Measurements from ENCODE around the gene MRPS6.
A peak's percentile ranks its signal among the peaks of the same experiment; 100 is the strongest.

Gene MRPS6

DNA sequence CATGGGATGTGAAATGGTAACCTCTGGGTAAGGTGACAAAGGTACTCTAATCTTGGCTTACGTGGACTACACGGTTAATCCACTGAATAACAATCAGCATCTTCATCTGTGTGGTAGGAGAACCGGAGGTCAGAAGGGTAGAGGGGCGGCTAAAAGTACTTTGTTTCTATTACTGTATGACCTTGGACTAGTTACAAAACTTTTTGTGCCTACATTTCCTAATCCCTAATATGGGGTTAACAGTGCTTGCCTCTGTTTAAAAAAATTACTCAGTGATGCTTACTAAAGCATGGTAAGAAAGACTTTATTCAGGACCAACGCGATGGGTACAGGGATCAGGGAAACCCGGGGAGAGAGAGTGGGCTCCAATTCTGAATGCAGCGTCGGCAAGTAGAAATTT lies 1.7 kb upstream of the MRPS6 start:
- DNase-seq (ENCODE audit: low read depth) = no peak

DNA sequence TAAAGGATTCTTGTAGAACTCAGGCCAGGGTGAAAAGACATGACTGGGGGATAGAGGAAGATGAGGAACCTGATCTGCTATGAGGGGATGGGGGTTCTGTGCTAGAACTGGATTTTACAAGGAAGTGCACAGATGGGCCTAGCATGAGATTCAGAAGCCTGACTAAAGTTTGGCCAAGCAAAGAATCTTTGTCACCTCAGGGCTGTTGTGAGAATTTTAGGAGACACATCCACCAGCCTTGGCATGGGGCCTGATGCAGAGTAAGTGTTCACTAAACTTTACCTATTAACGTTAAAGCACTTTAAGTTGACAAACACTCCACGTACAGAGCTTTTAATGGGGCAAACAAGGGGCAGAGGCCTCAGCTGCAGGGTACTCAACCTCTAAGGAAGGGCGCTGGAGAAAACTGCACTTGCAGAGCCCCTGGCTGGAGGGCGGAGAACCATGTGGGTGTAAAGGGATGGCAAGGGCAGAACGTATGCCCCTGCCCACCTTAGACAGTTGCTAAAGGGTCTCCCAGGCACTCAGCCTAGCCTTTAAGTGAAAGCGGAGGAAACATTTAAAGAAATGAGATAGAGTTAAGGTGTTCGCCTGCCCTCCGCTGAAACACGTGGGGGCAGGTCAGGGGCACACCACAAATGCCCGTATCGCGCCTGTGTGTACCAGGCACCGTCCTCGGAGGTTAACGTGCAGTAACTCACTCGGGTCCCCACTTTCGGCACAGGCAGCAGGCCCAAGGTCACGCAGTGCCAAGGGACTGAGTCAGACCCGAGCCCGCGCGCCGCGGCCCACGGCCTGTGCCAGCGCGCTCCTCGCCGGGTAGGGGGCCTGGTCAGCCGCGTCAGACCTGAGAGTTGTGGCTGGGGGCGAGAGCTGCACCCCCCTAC lies 990 bp upstream of the MRPS6 start:
- DNase-seq (ENCODE audit: low read depth) = peak; percentile 32

DNA sequence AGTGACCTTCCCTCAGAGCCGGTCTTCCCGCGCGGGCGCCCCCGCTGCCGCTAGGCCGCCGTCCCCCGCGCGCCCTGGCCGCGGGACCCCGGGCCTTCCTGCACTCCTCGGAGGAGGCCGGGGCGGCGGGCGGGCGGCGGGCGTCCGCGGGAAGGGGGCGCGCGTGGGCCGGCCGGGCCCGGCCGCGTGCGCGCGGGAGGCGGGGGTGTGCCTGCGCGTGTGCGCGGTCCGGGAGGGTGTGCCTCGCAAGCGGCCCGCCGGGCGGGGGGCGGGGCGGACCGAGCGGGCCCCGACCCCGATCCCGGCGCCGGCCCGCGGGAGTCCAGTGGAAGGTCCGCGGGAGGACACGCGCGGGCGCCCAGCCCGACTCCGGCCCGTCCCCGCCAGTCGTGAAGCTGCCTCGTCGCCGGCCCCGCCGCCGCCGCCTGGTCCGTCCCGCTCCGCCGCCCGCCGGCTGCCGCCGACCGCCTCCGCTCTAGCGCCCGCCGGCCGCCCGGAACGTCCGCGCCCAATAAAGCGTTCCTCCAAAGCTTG lies 438 bp downstream of the MRPS6 start:
- peak; percentile 36 for DNase-seq (ENCODE audit: low read depth)

DNA sequence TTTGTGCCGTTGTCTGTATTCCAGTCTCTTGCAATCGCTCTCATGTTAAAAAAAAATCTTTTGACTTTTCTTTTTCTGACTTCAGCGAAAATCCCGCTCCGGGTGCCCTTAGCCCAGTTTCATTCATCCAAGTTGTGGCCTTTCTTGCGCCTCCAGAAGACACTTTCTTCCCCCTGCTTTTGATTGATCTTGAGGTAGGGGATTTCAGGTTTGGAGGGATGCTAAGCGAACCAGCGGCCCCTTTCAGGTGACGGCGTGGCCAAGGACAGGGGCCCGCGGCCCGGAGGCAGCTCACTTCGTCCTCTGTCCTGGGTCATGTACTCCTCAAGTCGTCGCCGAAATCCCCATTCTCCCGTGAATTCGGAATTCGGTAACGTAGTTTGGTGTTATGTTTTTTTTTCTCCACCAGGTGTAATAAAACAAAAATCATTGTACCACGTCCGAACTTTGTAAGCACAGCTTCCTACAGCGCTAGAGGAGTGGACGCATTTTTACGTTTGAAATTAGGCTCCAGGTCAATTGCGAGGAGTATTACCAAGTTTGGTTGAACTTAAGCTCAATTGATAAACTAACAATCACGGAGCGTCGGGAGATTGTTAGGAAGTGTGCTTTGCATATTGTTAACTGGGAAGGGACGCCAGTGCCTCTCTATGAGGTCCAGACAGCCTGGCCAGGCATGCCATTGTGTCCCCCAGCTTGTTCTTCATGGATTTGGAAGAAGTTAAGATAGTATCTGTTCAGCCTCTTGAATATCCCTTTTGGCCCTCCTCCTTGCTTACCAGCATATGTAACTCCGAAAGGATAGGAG lies 1.1 kb downstream of the MRPS6 start:
- peak; percentile 9 for DNase-seq (ENCODE audit: low read depth)

DNA sequence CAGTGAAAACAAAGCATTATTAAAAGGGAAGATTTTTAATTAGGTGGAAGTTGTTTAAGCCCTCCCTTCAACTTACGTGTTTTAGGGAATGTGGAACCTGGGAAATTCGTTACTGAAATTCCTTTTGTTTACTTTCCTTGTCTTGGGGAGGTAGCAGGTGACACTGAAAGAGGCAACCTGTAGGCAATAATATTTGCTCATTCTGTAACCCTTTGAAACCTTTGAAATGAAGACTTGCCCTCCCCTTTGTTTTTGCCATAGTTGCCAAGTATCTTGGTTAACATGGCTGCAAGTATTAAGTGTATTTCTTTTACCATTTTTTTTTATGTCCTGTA lies 1.7 kb downstream of the MRPS6 start:
- DNase-seq (ENCODE audit: low read depth) = no peak

DNA sequence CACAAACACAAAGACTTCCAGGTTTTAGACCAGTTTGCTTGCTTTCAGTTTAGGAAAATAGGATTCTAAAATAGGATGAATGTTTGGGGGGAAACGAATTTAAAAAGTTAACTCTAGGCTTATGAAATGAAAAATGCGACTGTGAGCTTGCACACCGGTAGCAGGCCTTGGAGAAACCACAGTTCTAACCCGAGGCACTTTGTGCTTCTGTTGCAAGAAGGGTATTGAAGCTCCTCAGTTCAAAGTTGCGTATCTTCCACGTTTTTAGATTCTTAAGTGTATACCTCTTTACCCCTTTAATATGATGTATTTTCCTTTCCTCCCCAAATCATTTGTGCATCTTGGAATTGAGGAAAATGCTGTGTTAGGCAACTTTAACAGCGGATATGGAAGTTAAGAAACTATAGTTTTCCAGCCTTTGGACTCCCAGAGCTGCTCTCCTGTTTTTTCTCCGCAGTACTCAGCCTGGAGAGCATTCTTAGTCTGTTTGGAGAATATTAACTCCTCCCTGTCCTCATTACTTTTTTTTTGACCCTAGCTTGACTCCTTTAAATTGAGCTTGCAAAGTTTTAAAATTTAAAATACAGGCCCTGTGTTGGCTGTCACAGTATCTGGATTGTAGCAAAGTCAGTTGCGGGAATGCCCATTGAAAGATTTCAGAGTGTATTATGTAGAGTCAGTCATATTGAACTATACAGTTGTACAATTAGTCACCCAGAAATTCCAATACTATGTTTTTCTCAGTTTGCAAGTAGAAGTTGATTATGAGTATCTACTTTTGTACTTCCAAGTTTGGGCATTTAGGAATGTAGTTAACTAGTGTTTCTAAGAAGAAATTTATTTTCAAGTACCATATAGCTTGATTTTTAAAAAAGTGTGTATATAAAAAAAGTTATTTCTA lies 2.6 kb downstream of the MRPS6 start:
- peak; percentile 7 for DNase-seq (ENCODE audit: low read depth)

DNA sequence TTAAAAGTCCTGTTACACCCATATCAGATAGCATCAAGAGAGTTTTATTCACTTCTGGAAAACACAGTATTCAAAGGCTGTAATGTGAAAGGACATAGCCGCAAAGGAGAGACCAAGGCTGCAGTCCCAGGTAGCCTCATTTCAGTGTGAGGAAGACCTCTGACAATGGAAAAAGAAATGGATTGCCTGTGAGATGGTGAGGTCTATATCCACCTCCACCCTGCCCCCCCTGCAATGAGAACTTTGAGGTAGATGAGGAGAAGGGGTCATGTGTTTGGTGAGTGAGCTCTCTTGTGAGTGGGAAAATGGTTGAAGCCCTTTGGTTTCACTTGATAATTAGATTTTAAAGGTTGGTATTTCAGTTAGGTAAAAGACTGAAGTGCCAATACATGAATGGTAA lies 3.5 kb downstream of the MRPS6 start:
- no peak for DNase-seq (ENCODE audit: low read depth)

DNA sequence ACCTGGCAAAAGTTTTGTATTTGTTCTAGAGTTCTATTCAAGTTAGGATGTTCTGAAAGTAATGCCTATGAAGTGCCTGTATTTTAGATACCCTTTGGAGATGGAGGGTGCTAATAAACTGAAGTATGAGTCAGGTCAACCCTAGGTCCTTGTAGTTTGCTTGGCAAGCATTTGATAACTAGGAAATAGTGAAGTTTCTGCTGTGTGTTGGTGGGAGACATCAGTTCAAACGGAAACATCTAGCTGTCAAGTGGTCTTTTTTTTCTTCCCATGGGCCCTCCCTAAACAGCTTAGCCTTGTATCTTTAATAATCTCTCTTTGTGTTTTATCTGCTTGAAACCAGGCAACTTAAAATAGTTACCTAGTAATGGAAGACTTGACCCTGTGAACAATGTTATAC lies 4.5 kb downstream of the MRPS6 start:
- DNase-seq (ENCODE audit: low read depth) = no peak

DNA sequence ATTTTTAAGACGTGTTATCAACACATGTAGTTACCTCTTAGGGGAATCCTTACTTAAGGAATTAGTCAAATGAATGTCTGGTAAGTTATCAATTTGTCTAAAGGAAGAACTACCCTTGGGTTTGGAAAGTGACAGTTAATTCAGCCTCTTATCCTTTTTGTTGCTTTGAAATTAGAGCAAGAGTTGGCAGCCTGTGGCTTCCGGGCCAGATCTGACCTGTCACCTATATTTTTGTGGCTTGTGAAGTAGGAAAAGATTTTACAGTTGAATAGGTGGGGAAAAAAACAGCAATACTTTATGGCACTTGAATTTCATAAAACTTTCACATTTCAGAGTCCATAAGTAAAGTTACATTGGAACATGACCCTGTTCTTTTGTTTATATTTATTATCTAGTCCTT lies 5.5 kb downstream of the MRPS6 start:
- DNase-seq (ENCODE audit: low read depth) = no peak

DNA sequence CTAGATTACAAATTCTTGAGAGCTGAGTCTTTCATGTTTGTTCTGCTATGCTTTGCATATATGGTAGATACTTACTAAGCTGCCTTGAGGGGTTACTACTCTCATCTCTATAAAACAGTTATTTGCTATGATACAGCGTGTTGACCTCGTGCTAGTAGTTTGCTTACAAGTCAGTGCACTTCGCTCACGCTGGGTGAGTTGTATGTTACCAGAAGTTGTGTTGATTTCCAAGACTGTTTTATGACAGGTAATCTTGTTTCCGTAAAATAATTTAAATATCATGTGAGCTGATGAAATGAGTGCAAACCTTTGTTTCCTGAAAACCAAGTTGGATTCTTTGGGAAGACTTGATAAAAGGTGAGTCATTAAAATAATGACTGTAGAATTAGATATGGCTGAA lies 7.3 kb downstream of the MRPS6 start:
- DNase-seq (ENCODE audit: low read depth) = peak; percentile 31

DNA sequence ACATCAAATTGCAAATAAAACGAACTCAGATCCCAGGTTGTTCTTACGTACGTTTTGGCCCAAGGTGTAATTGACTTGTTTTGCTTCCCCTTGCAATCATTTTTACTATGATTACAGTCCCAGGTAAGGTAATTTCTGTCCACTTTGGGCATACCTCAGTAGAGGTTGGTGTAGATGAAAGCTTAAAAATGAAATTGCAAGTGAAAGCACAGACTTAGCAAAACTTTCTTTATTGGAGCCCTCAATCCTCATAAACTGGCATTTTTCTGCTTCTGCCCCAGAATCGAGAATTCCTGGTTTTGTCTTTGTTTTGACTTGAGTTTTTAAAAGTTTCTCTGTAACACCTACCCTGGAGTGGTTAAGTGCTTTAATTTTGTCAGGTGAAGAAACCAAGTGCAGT lies 9.4 kb downstream of the MRPS6 start:
- no peak for DNase-seq (ENCODE audit: low read depth)

DNA sequence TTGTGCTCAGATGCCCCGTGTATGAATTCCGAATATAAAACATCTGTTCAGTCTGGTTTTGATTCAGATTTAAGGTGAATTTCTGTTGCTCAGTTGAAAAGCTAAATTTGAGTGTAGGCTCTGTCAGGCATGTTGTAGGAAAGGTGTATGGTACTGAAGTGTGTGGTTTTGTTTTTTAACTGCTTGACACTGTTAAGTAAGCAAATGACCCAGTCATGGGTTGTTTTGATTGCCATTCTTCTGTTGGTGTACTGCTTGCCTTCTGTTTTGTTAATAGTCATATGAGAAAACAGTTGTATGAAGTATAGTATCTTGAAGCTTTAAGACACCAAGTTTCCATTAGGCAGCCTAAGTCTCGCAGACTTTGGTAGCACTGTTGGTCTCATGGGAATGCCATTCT lies 10.0 kb downstream of the MRPS6 start:
- no peak for DNase-seq (ENCODE audit: low read depth)

DNA sequence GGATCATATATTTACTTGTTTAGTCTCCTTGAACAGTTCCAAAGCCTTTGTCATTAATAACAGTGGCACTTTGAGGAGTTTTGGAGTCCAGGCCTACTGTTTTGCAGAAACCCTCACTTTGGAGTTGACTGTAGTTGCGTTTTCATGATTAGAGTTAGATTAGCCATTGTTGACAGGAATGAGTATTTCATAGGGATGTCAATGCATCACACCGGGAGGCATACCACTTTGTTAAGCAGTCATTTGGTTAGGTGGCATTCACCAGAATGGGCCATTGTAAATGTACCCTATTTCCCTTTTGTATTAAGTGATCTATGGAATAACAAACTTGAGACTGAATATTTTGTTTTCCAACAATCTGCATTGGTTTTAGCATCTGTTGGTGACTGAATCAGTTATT lies 11.8 kb downstream of the MRPS6 start:
- no peak for DNase-seq (ENCODE audit: low read depth)

DNA sequence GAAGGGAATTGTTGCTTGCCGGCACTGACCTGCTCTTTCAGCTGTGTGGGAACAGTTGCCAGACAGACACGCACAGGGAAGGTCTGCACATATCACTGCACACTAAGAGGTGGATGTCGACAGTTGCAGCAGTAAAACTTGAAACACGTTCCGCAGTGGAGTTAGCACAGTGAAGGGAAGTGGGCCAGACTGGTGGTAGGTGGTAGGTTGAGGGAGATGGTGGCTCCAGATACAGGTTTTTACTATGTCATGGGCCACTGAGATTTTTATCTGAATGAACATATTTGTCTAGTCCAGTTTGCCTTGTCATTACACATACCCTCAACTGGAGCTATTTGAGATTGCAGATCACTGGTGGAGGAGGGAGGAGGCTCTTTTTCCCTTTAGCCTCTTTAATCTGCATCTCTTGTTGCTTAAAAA lies 13.5 kb downstream of the MRPS6 start:
- DNase-seq (ENCODE audit: low read depth) = no peak

DNA sequence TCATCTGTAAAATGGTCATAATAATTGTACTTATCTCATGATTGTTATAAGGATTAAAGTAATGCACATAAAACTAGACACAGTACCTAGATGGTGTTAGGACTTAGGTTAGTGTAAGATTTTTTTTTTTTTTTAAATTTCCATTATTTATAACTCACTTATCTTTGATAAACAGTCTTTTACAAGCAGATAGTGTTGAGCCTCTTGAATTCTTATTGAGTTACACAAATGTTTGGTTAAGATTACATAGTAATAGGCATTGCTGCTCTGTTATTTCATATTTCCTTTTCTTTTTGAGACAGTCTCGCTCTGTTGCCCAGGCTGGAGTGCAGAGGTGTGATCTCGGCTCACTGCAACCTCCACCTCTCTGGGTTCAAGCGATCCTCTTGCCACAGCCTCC lies 15.4 kb downstream of the MRPS6 start:
- no peak for DNase-seq (ENCODE audit: low read depth)

DNA sequence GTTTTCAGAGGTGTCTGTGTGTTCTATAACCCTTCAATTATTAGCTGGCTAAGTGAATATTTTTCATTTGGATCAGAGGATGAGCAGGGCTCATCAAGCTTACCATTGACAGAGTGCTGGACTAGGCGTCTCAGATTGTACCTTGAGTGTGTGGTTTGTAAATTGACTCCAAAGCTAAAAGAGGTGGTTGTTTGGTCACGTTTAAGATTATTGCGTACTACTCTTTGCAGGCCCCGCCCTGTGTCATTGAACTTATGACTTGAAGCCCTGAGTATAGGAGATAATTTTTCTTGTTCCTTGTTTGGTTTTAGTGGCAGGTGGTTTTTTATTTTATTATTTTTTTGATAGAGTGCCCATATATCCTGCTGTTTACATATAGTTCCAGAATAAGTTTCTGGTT lies 17.7 kb downstream of the MRPS6 start:
- no peak for DNase-seq (ENCODE audit: low read depth)

DNA sequence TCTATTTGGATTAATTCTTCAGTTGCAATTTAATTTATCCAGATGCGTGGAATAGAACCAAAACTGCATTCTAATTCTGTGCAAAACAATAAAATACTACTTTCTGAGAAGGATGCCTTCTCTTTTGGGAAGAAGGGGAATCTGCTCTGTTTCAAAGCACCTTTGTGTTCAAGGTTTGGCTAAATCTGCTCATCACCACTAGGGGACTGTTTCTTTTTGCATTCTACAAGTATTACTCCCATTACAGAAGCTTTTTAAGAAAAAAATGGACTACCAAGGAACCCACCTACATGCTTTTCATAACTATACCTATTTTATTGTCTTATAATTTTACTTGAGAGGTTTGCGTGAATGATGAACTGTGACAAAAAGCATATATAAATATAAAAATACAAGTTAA lies 18.2 kb downstream of the MRPS6 start:
- peak; percentile 11 for DNase-seq (ENCODE audit: low read depth)

DNA sequence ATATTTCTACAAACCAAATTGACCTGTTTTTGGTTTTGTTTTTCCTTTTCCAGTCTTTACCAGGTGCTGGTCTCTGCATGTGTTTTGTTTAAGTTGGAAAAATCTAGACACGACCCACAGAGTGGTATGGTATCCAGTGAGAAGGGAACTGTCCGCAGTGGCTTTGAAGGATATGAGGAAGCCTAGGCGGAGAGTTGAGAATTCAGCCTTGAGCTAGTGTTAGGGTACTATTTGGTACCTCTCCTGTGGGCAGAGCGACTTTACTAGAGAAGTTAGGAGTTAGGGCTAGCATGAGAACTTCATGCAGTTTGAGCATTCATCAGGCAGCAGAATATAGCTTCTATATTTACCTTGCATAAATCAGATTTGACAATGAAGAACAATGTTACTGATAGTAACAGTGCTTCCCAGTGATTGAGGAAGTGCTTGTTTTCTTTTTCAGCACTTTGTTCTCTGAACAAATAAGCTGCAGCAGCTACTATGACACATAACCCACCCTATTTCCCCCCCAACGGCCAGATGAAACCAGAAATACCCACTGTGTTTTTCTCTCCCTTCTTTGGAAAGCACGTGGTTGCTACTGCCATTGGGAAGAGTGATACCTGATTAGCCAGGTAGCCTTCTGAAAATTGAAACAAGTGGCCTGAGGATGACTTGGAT lies 19.0 kb downstream of the MRPS6 start:
- DNase-seq (ENCODE audit: low read depth) = no peak

DNA sequence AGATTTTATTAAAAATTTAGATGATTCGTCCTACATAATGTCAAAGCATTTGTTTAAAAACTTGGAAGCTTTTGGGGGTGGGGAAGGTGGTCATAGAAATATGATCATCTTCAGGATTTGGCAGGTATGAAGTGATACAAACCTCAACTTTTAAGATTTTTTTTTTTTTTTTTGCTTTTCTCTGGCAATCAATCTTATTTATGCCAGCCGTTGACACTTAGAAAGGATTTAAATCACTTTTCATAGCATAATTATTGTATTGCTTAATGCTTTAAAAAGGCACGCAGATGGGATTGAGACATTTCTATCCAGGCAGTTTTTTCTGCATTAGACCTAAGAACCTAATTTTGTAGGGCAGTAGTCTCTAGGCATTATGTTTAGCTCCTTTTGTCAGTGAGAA lies 19.7 kb downstream of the MRPS6 start:
- DNase-seq (ENCODE audit: low read depth) = no peak

DNA sequence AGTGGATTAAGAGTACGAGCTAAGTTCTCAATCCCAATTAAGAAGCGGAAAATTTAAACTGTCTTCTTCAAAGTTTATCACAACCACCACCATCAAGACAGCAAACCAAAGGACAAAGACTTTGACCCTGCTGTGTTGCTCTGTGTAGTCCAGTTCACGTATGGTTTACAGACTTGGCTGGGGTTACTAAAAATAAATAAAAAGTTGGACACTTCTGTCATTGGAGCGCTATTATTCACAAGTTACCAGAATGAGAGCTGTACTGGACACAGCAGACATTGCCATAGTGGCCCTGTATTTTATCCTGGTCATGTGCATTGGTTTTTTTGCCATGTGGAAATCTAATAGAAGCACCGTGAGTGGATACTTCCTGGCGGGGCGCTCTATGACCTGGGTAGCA lies 21.6 kb downstream of the MRPS6 start:
- no peak for DNase-seq (ENCODE audit: low read depth)

DNA sequence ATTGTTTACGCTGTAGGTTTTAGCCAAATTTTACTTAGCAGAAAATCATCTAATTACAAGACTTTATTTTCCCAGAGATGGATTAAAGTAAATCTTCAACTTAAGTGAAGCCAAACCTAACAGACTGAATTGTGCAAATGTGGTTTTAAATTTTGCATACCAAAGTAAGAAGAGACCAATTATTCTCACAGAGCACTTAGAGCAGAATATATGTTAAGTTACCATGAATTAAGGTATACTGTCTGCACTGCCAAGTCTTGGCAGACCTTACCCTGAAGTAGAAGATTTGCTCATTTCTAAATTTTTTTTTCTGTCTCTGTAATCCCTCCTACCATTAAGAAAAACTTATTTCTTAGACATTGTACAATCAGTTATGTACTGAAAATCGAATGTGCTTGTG lies 24.1 kb downstream of the MRPS6 start:
- DNase-seq (ENCODE audit: low read depth) = no peak

DNA sequence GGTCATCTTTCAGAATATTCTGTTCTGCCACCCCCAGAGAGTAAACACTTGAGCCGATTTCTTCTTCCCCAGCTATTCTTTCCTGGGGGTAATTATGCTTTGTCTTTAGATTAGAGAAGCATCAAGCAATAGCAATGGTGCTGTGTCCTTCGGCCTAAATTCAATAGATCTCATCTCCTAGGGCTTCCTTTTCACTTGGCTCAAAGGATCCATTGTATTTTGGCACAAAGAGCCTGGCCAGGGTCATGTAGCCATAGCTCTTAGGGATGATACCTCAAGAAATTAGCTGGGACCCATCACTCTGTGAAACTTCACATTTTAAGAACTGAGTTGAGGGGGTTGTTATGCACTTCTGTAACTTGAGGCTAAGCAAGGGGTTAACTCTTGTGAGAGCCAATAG lies 27.0 kb downstream of the MRPS6 start:
- DNase-seq (ENCODE audit: low read depth) = no peak
